NCI-H2171 treated with DMSO at 0.1 percent for 48 hours (cell line): ENCODE results near the gene TMC1.
"Not testable (repeated sequence)": the region's sequence is repeated elsewhere in the genome, so short reads cannot be mapped to it uniquely, and the experiment has no call there.

Experiments used
- DNase-seq: peaks from one replicate; lab custom pipeline; 2025; lab: John Stamatoyannopoulos, UW

Gene TMC1

DNA sequence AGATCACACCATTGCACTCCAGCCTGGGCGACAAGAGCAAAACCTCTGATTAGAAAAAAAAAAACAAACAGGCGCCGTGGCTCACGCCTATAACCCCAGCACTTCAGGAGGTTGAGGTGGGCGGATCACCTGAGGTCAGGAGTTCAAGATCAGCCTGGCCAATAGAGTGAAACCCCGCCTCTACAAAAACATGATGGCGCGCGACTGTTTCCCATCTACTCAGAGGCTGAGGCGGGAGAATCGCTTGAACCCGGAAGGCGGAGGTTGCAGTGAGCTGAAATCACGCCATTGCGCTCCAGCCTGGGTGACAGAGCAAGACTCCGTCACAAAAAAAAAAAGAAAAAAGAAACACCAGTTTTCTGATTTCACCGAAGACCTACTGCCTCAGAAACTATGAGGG lies at the start of gene TMC1:
Gene TMC1, plus strand, starts transcription at position 193 of the 400 bp plus-strand sequence. CDS start 127,041 bp downstream, outside the sequence.
- not testable (repeated sequence) for DNase-seq

DNA sequence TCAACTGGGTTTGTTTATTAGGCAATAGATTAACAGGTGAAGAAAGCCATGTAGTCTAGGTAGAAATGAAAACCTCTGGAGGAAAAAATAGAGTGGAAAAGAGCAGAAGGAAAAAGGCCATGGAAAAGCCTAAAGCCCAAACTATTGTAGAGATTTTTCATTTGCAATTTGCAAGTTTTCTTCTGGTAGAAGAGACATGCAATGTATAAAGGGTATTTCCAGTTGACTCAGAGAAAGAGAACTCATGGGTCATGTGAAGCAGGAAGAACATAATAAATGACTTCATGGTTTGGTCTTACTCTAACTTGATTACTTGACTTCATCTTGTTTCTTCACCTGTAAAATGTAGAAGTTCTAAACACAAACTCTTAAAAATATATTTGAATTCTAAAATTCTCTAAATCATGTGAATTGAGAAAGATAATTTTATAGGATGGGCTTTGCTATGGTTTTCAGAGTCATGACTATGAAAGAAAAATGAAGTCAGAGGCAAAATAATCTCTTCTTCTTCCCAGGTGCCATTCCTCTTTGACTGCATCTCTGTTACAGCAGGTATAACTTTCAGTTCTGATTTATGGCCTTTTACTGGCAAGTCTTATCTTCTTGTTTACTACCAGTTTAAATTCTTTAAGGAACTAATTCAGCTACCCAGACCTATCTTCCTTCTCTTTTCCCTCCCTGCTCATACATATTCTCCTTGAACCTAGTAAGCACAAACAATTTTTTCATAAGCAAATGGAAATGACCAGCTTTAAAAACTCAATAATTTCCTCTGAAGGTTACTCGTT lies 47.7 kb upstream of the TMC1 start:
- DNase-seq, result no peak

DNA sequence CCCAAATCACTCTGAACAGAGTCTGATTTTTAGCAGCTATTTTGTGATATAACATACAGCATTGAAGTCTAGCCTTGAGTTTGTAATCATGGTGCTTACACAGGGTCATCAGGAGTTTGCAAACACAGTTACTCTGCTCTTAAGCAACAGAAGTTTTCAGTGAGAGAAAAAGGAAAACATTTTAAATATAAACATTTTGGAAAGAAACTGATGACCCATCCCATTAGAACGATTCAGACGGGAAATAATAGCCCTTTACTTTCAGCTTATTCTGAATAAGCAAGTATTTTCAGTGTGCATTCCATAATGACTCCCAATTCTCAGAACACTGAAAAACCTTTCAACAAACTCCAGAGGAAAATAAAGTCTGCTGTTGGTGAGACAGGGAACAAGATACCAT lies 46.7 kb upstream of the TMC1 start:
- no peak for DNase-seq

DNA sequence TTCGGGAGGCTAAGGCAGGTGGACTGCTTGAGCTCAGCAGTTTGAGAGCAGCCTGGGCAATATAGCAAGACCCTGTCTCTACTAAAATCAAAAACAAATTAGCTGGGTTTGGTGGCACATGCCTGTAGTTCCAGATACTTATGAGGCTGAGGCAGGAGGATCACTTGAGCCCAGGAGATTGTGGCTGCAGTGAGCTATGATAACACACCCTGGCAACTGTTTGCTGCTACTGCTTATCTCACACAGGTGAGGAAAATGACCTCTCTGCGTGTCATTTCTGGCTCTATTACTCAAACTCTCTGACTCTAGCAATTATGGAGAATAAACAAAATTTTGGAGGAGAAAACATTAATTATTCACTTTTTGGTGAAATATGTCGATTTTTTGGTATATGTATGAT lies 45.3 kb upstream of the TMC1 start:
- DNase-seq, result no peak

DNA sequence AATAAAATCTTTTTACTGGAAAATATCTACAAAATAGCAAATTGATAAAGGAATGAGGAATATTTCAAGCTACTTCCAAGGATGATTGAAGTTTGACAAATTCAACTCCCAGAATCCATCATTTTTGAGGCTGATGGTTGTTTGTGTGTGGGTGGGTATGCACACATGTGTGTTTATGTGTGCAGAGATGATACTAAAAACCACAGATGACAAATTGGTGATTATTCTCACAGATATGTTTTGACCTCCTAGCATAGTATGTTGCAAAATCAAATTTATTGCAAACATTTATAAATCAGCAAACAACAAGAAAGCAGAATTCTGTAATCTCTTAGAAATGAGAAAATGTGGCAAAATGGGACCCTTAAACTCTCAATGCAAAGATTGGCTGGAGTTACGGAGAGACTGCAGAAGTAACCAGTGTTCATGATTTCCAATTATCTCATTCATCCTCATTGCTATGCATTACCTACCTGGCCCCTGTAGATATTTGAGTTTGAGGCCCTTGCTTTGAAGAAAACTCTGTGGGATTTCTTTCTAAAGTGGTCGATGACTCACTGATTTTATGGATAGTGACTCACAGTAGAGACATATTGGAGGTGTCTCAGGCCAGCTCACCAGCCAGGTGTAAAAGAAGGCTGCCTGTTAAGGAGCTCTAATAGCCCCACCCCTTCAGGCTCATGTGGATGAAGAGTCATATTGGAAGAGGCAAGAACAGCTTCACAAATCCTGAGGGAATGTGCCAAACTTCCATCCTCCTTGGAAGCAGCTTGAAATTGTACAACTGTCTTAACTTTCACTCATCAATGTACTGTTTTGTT lies 44.6 kb upstream of the TMC1 start:
- DNase-seq, result peak; percentile 9

DNA sequence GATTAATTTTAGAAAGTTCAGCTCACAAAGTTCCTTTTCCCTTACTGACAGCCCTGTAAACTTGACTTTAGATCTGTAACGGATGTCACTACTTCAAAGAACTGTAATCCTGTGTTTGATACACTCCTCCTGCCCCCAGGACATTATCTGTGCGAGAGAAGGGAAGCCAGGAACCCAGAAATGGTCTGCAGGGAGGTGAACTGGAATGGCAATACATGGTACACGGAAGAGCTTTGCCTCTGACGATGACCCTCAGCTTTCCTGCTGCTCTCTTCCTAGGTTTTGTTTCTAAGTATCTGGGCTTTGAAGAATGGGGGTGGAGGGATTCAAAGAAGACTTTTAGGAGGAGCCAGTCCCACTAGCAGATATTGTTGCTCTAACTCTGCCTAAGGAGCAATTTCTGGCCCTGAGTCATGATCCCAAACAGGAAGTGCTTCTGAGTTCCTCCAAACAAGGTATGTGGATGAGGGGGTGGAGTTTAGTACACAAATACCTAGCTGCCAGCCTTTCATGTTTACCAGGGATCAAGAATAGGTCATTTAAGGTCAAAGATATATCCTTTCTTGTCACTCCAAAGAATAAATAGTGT lies 43.4 kb upstream of the TMC1 start:
- DNase-seq, result no peak

DNA sequence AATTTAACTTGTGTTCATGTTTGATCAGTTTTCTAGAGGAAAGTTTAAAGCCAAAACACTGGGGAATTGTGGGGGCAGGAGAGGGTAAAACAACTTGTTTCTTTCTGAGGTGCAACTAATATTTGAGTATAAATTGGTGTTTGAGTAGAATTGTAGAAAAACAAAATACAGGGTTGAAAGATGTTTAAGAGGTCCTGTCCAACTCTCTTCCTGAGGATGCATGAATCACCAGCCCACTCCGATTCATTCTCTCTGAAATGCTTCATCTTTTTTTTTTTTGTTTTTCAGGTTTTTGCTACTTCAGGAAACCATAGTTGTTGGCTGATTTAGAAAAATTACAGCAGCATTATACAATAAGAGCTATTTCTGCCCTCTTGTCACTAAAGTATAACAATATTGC lies 42.4 kb upstream of the TMC1 start:
- DNase-seq, result no peak

DNA sequence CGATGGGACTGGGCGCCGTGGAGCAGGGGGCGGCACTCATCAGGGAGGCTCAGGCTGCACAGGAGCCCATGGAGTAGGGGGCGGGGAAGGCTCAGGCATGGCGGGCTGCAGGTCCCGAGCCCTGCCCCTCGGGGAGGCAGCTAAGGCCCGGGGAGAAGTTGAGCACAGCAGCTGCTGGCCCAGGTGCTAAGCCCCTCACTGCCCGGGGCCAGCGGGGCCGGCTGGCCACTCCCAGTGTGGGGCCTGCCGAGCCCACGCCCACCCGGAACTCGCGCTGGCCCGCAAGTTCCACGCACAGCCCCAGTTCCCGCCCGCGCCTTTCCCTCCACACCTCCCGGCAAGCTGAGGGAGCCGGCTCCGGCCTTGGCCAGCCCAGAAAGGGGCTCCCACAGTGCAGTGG lies 41.1 kb upstream of the TMC1 start:
- not testable (repeated sequence) for DNase-seq

DNA sequence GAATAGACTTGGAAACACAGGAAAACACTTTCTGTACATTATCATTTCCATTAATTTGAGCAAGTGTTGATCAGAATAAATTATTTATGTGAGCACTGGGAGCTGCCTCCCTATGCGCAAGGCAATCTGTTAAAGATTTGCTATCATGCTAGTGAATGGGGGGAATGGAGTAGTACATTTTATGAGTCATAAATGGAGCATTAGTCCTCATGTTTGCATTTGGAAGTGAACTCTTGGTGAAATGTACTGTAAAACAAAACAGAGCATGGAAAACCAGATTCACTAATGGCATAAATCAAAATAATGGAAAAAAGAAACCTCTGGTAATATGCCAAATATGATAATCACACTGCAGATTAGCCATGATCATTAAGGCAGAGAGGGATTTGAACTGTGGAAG lies 40.5 kb upstream of the TMC1 start:
- no peak for DNase-seq

DNA sequence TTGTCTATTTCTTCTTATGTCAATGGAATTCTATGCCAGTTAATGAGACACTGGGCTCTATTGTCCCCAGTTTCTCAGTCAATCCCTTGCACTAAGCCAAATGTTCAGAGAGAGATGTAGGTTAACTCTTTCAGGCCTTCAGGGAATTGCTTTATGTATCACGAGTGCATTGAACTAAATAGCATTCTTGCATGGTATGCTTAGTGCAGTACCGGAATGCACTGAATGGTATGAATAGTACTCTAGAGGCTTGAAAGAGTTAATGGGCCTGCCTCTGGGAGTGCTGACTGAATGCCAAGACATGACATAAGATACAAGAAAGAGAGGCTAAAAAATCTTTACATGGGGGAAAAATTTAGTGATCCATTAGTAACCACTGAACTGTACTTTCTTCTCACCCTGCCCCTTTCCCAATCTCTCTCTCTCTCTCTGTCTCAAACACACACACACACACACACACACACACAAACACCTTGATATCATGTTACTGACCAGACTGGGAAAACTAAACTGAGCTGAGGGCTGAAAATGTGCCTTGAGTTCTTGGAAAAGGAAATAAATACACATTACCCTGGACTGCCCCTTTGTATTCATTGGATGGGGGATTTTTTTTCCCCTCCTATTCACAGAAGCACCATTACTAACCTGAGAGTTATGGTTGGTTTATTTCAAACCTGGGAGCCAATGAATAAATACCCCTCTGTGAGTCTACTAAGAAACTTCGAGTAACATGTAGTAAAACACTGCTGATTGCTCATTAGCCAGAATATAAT lies 35.4 kb upstream of the TMC1 start:
- DNase-seq, result peak; percentile 51

DNA sequence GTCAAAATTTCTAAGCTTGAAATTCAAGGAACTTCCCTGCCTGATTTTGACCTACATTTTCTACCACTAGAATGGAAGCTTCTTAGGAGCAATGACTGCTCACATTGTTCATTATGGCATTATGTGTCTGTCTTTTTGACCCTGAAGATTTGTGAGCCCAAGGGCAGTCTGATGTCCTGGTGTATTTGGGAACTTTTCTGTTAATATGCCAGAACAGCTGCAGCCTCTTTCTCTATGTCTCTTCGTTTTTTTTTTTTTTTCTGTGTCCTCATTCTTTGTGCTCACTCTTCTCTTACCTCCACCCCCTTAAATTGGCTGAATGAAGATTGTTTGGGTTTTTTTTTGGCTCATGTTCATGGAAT lies 34.8 kb upstream of the TMC1 start:
- DNase-seq, result no peak

DNA sequence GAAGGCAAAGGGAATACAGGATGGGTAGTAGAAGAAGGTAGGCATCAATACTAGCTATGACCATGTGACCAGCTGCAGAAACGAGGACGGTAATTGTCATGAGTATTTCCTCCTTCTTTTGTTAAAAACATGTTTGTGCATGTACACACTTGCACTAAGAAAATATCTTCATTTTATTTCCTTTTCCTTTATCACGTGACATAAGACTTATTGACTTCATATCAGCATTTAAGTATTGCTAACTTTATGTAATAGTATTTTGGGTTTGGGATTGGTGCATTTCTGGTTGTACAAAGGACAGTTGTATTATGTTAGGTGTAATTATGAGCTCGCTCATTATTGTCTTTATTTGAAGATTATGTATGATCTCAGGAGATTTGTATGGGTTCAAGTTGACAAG lies 33.7 kb upstream of the TMC1 start:
- not testable (repeated sequence) for DNase-seq

DNA sequence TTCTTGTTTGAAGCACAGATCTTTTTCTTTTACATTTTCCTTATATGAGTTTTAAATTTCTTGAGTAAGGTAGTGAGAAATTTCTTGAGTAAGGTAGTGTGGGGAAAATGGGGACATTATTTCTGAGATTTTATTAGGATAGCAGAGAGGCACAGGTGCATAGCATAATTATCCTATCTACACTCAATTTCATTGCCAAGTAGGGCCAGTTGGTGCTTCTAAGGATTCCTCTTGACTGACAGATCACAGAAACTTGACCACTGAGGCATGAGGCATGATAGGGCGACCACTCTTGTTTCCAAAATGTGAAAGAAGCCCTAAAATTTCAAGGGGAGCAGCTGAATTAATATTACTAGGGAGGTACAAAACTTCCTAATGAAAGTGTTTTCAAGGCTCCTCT lies 31.4 kb upstream of the TMC1 start:
- DNase-seq, result no peak

DNA sequence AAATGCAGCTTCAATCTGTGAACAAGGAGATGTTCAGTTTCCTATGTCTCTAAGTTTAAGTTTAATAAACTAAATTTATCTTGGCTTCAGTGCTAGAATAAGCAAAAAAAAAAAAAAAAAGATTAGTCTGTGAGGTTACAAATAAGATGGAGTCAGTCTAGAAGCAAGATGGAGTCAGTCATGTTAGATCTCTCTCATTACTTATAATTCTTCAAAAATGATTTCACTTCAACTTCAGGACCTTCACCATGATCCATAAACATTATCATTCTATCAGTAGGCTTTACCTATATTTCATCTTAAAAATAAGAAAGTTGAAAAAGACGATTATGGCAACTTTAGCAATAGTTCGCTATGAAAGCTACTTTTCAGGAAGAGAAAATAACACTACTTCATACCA lies 30.2 kb upstream of the TMC1 start:
- no peak for DNase-seq

DNA sequence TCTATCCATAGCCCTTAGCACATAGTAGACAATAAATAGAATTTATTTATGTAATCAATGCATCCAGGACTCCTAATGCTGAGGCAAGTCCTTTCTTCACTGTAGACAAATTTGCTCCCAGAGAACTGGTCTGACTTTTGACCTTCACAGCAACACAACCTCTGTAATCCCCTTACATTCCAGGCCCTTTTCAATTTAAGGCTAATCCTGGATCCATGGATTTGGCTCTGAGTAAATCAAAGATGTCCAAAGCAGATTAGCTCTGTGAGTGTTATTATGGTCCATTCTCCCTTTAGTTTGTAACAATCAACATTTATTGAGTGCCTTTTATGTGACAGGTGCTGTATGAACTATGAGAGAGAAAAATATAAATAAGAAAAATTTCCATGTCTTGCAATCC lies 27.4 kb upstream of the TMC1 start:
- DNase-seq, result no peak

DNA sequence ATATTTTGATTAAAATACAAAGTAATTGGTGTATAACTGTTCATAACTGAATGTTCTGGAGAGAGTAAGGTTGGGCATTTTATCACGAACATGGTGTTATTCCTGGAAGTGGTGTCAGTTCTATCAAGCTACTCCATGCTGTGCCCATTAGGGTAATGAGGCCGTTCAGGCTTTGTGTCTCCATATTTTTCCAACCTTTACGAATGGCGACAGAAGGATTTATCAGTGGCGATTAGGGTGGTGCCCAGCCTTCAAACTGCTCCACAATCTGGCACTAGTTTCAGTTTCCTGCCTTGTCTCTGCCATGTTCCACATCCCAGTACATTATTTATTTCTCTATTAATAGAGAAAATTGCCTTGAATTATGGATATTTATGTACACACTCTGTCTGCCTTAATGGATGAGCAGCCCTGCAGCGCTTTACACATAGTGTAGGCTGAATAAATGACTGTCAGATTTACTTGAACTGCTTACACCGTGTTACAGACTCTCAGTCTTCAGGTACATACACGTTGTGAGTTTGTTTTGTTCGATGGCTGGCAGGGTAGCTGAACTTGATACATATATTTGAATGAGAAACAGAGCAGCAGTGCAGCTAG lies 23.9 kb upstream of the TMC1 start:
- DNase-seq, result peak; percentile 20

DNA sequence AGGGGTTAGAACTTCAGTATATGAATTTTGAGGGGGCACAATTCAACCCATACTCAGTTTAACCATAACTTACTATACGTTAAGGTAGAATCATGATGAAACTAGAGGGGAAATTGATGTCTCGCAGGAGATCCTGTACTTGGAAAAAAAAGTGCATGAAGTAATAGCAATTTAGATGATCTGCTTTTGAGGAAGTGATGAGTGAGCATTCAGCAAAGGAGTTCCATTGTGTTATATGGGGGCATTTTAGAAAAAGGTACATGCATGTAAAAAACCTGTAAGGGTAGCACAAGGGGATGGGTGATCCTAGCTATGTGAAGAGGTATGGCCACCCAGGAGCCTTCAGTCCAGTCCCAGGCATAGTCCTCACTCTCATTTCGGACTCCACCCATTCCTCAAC lies 14.8 kb upstream of the TMC1 start:
- DNase-seq, result no peak

DNA sequence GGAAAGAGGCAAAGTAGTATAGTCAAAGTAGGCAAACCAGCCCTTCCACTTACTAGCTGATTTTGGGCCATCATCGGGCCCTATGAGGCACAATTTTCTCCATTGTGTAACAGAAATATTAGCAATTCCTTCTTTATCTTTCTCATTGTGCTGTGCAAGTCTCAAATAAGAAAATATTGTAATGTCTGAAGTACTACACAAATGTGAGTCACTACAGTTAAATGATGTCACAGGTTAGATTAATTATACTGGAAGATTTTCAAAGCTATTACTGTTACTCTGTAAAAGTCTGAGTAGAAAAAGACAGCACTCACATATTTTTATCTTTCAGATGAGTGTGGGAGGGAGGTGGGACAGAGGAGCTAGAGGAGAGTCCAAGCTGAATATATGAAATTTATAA lies 12.4 kb upstream of the TMC1 start:
- no peak for DNase-seq

DNA sequence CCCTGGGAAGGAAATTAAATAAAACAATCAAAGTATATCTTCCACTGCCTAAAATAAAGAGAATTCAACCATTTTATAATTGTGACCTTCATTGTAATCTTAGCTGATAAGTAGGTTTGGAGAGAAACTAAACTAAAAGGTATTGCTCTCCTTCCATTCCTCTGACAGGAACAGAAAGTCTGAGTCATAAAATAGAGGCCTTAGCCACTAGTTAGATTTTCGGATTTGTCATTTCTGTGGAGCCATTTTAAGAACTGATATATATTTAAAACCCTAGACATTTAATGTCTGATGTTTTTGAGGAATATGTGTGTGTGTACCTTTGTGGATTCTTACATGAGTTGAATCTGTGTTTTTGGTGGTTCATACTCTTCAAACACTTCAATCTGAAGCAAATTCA lies 11.8 kb upstream of the TMC1 start:
- DNase-seq, result no peak

DNA sequence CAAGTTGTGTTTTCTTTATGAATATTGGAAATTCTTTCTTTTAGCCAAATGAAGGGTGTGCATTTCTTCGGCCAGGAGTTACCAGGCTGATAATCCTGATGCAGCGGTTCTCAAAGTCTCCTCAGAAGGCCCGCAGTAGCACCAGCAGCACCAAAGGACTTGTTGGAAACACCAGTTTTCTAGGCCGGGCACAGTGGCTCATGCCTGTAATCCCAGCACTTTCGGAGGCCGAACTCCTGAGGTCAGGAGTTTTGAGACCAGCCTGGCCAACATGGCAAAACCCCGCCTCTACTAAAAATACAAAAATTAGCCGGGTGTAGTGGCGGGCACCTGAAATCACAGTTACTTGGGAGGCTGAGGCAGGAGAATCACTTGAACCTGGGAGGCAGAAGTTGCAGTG lies 397 bp upstream of the TMC1 start:
- DNase-seq, result not testable (repeated sequence)

DNA sequence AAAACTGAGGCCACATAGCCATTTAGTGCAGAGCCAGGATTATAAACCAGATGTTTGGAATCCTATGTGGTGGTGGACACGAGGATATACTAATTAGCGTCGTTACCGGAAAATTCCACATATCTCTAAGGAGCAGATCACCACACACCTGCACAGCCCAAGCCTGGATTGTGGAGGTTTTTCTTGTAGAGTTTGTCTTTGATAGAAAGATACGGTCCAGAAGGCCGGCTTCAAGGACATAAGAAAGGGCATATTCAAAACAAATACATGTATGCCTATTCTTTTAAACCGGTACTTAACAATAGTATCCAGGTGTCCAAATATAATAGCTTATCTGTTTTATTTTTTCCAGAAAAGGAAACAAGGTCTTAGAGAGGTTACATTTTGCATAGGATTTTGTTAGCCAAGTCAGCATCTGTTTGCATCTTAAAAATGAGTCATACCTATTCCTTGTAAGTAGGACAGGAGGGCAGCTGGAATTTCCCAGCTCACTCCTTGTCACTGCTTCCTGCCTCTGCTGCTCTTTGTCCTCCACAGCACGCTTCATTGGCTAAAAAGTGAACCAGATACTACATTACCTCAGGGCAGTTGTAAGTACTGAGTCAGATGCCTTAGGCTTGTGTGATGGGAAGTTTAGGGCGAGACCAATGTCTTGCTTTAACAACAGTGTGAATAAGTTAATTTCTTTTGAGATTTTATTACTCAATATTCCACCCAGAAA lies 3.6 kb downstream of the TMC1 start:
- peak; percentile 21 for DNase-seq
